HG02763 (cell line): ENCODE data around the gene GJB3.
"Not testable (repeated sequence)": the region's sequence is repeated elsewhere in the genome, so short reads cannot be mapped to it uniquely, and the experiment has no call there.

Experiments used
- ATAC-seq: cut with Tn5 transposase; IDR thresholded peaks from one replicate; pipeline ENCODE4 v1.9.1; 2021; ENCODE audit warnings: mild to moderate bottlenecking, moderate library complexity; ENCODE audit not compliant: unreplicated experiment

Gene GJB3

GRCh38 chr1:34785231-34785874, 4.3 kb downstream of the GJB3 start:
- ATAC-seq, result no peak

DNA sequence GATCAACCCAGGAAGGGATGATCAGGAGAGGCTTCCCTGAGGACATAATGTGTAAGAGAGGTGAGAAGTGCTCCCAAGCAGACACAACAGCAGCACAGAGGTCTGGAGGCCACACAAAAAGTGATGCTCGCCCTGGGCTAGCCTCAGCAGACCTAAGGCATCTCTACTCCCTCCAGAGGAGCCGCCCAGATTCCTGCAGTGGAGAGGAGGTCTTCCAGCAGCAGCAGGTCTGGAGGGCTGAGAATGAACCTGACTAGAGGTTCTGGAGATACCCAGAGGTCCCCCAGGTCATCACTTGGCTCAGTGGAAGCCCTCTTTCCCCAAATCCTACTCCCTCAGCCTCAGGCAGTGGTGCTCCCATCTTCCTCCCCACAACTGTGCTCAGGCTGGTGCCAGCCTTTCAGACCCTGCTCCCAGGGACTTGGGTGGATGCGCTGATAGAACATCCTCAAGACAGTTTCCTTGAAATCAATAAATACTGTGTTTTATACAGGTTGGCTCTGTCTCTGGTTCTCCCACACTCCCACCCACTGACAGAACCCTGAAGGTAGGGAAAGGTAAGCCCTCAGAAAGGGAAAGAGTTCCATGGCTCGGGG, 5.0 kb downstream of the GJB3 start:
- ATAC-seq, result no peak

- no peak for ATAC-seq
Measured at GRCh38 chr1:34786521-34787325, 5.7 kb downstream of the GJB3 start.

GRCh38 chr1:34787461-34788420, 6.7 kb downstream of the GJB3 start:
- no peak for ATAC-seq

DNA sequence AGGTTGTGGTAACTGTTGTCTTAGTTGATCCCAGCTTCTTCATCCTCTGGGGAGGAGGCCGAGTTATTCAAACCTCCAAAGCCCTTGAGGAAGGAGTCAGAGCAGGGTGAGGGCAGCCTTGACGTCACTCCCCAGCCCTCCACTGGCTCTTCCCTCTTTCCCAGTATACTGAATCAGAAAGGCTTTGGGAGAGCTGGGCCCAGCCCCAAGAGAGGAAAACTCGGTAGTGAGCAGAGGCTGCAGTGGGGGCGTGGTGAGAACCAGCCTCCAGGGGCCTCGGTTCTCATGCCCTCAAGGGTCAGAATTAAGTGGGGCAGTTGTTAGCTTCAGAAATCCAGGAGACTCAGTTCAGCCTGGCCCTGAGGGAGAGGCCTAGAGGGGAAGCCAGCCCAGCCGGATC, 10.0 kb downstream of the GJB3 start:
- no peak for ATAC-seq

DNA sequence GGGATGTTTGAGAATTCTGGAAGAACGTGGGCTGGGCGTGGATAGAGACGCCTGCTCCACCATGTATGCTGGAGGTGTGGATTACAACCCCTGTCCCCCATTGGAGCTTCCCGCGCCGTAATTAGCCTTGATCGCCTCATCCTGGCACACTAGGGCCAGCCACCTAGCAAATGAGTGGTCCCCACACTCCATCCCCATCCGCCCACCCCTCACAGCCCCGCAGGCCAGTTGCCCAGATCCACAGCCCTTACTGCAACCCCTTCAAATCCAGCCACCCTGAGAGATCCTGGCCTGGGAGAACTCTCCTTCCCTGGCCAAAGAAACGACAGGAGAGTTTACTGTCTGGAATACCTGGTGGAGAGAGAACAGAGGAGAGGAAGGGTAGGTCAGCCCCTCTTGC, 11.4 kb downstream of the GJB3 start:
- no peak for ATAC-seq

GRCh38 chr1:34792868-34793727, 12.1 kb downstream of the GJB3 start, which contains the start of gene GJA4:
Gene GJA4, plus strand, starts transcription at chr1:34792999. Its CDS starts 1,215 bp downstream, at chr1:34794214.
- ATAC-seq, result no peak

DNA sequence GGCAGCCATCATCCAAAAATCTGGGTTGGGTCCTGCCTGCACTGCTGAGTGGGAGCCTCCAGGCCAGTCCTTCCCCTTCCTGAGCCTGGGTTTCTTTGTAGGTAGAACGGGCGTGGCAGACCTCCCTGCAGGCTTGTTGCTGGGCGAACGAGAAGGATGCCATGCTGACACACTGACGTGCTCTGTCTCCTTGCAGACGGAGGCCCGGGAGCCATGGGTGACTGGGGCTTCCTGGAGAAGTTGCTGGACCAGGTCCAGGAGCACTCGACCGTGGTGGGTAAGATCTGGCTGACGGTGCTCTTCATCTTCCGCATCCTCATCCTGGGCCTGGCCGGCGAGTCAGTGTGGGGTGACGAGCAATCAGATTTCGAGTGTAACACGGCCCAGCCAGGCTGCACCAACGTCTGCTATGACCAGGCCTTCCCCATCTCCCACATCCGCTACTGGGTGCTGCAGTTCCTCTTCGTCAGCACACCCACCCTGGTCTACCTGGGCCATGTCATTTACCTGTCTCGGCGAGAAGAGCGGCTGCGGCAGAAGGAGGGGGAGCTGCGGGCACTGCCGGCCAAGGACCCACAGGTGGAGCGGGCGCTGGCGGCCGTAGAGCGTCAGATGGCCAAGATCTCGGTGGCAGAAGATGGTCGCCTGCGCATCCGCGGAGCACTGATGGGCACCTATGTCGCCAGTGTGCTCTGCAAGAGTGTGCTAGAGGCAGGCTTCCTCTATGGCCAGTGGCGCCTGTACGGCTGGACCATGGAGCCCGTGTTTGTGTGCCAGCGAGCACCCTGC, 13.2 kb downstream of the GJB3 start:
- no peak for ATAC-seq

DNA sequence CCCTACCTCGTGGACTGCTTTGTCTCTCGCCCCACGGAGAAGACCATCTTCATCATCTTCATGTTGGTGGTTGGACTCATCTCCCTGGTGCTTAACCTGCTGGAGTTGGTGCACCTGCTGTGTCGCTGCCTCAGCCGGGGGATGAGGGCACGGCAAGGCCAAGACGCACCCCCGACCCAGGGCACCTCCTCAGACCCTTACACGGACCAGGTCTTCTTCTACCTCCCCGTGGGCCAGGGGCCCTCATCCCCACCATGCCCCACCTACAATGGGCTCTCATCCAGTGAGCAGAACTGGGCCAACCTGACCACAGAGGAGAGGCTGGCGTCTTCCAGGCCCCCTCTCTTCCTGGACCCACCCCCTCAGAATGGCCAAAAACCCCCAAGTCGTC, 13.8 kb downstream of the GJB3 start:
- ATAC-seq, result no peak

- ATAC-seq, result no peak
Measured at GRCh38 chr1:34795916-34796315, 14.9 kb downstream of the GJB3 start.

DNA sequence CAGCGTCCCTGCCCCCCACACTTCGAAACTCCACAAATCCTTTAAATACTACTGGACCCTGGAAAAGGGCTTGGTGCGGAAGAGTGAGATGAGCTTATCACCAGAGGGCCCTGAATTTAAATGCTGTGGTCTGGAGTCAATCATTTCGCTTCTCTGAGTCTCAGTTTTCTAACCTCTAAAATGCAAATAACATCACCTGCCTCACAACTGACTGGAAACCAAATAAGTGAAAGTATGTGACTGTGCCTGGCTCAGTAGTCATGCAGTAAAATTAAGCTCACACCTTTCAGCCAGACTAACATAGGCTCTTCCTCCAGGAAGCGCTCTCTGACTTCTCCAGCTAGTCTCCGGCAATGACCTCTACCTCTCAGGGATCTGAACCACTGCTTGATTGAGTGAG, 16.0 kb downstream of the GJB3 start:
- ATAC-seq, result no peak

DNA sequence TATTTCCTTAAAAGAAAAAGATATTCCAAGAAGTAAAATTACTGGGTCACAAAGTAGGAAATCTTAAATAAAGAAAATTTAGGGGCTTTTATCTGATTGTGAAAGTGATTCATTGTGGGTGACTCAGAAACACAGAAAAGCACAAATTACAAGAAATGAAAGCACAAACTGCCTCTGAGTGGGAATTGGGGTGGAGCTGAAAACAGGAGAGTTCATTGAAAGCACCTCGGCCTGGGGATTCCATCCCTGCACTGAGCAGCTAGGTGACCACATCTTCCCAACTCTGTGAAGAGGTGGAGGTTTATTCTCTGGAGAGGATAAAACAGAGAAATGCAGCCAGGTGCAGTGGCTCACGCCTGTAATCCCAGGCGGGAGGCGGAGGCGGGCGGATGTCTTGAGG, 19.2 kb downstream of the GJB3 start:
- no peak for ATAC-seq

- no peak for ATAC-seq
Measured at GRCh38 chr1:34803770-34804169, 22.8 kb downstream of the GJB3 start.

GRCh38 chr1:34806396-34806795, 25.4 kb downstream of the GJB3 start:
- ATAC-seq, result no peak

DNA sequence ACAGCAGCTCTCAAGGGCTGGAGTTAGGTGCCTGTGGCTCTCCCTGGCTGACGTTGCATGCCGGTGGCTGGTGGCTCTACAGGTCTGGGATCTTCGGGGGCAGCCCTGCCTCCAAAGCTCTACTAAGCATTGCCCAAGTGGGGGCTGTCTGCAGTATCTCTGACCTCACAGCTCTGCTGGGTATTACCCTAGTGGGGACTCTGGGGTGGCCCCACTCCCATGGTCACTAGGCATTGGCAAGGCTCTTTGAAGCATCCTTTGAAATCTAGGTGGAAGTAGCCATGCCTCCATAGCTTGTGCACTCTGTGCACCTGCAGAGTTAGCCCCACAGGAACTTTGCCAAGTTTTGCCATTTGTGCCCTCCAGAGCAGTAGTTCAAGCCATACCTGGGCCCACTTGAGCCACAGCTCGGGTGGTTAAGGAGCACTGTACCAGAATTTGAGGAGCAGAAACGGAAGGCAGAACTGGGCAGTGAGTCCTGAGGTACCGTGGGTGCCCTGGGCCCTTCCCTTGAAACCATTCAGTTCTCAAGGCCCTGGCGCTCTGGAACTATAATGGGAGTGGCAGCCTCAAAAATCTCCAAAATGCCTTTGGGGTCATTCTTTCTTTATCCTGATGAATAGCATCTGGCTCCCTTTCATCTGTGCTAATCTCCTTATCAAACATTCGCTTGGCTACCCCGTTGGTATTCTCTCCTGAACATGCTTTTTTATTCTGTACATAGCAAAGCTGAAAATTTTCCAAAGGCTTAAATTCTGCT, 27.2 kb downstream of the GJB3 start:
- no peak for ATAC-seq

DNA sequence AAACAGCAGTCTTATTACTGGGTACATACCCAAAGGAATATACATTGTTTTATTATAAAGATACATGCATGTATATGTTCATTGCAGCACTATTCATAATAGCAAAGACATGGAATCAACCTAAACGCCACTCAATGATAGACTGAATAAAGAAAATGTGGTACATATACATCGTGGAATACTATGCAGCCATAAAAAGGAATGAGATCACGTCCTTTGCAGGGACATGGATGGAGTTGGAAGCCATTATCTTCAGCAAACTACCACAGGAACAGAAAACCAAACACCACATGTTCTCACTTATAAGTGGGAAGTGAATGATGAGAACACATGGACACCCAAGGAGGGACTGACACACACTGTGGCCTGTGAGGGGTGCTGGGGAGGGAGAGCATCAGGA, 29.8 kb downstream of the GJB3 start:
- not testable (repeated sequence) for ATAC-seq

- no peak for ATAC-seq
Measured at GRCh38 chr1:34816332-34816731, 35.3 kb downstream of the GJB3 start.

GRCh38 chr1:34816778-34817177, 35.8 kb downstream of the GJB3 start:
- no peak for ATAC-seq
